ENCODE measurements around the gene CMIP. TPM values are rescaled to one million over a fixed set of nuclear protein-coding genes. Genes with fewer than 3 reads are reported as not detected.

Gene CMIP
- total RNA-seq: 23.6 and 56.4 TPM in 2 replicates

DNA sequence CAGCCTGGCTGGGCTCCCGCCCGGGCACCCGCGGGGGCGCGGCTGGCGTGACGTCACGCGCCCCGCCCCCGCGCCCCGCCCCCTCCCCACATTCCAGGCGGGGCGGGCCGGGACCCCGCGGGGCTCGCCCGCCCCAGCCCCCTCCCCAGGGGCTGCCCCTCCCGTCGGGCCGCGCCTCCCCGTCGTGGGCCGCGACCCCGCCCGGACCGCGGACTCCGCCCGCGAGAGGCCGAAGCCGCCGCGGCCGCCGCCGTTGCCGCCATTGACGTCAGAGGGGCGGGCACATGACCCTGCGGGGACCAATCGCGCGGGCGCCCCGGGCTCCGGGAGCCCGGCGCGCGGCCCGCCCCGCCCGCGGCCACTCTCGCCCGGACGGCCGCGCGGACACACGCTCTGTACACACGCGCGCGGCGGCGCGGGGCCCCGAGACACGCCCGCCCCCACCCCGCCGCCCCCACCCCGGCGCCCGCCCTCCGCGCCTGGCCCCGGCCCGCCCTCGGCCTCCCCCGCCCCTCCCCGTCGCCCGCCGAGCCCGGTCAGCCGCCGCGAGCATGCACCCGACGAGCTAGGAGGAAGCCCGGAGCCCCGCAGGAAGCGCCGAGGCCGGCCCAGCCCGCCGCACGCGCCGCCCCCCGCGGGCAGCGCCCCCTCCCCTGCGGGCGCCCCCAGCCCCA, at the start of gene CMIP:
TSS of gene CMIP (plus strand) at position 361 of the 674 bp plus-strand sequence.

Other genes starting within 250 kb of the CMIP start
- not detected in 2 replicates for gene BCO1, start 206.1 kb upstream of the CMIP start, total RNA-seq
- 5.2 and 12.2 TPM in 2 replicates for gene GAN, start 129.8 kb upstream of the CMIP start, total RNA-seq

All from bladder microvascular endothelial cell (primary cell).